DND-41 (cell line): Measurements from ENCODE around the gene LCT.

Experiments used
- ATAC-seq: fragments of 200-7000 bp; cut with Tn5 transposase; 3 replicates; pipeline ENCODE4 v1.9.1; 2021; ENCODE audit warnings: low read depth; ENCODE audit not compliant: insufficient read depth
- DNase-seq: peaks from one replicate; pipeline ENCODE4 v3.0.0-alpha.2; 2020
- H2AFZ ChIP-seq: 2 replicates; pipeline ENCODE4 v1.6.0; 2012; ENCODE audit warnings: low read depth, low read length
- H3K27ac ChIP-seq: 2 replicates; pipeline ENCODE4 v1.5.1; 2012; ENCODE audit warnings: low read length, inconsistent platforms
- H3K27me3 ChIP-seq: fragments of 200-600 bp; sonication (generic); 2 replicates; pipeline ENCODE4 v1.6.0; 2012; ENCODE audit warnings: low read length, mild to moderate bottlenecking, inconsistent platforms; ENCODE audit not compliant: insufficient read depth, poor library complexity
- H3K36me3 ChIP-seq: 2 replicates; pipeline ENCODE4 v1.5.1; 2012; ENCODE audit warnings: low read length, inconsistent platforms; ENCODE audit not compliant: insufficient read depth
- H3K4me1 ChIP-seq: 2 replicates; pipeline ENCODE4 v1.5.1; 2012; ENCODE audit warnings: mild to moderate bottlenecking, low read length; ENCODE audit not compliant: insufficient read depth
- H3K4me2 ChIP-seq: 2 replicates; pipeline ENCODE4 v1.6.0; 2012; ENCODE audit warnings: mild to moderate bottlenecking, moderate library complexity, low read length, inconsistent platforms; ENCODE audit not compliant: insufficient read depth
- H3K4me3 ChIP-seq, 2 experiments: fragments of 200-600 bp in 1 of 2; shearing (Covaris generic) in 1 of 2; 2 replicates each; pipeline ENCODE4 v1.5.1; 2012 to 2016; ENCODE audit warnings: inconsistent platforms in 2 of 2, low read length in 2 of 2, mild to moderate bottlenecking in 2 of 2, low read depth in 1 of 2, moderate library complexity in 1 of 2
- H3K79me2 ChIP-seq: 2 replicates; pipeline ENCODE4 v1.6.0; 2012; ENCODE audit warnings: low read length, inconsistent platforms; ENCODE audit not compliant: insufficient read depth
- H3K9ac ChIP-seq: 2 replicates; pipeline ENCODE4 v1.6.0; 2012; ENCODE audit warnings: low read depth, mild to moderate bottlenecking, inconsistent platforms, low read length, moderate library complexity
- H3K9me3 ChIP-seq: 2 replicates; pipeline ENCODE4 v1.5.1; 2012; ENCODE audit warnings: low read length, moderate library complexity, mild to moderate bottlenecking, inconsistent platforms; ENCODE audit not compliant: insufficient read depth, severe bottlenecking
- H4K20me1 ChIP-seq: 2 replicates; pipeline ENCODE4 v1.6.0; 2012; ENCODE audit warnings: low read length; ENCODE audit not compliant: insufficient read depth
- EZH2 ChIP-seq: IDR thresholded peaks from 3 replicates; pipeline ENCODE4 v1.6.1; 2012; ENCODE audit warnings: borderline replicate concordance, low read depth, mild to moderate bottlenecking, moderate library complexity, low read length, inconsistent platforms; ENCODE audit not compliant: severe bottlenecking
- TF ChIP-seq, protein P1 (sequence below): IDR thresholded peaks from 2 replicates; pipeline ENCODE4 v1.5.1; 2012; ENCODE audit warnings: borderline replicate concordance, low read length, moderate library complexity, mild to moderate bottlenecking; ENCODE audit not compliant: poor library complexity, severe bottlenecking; ENCODE audit errors: extremely low read depth

The LCT gene

DNA sequence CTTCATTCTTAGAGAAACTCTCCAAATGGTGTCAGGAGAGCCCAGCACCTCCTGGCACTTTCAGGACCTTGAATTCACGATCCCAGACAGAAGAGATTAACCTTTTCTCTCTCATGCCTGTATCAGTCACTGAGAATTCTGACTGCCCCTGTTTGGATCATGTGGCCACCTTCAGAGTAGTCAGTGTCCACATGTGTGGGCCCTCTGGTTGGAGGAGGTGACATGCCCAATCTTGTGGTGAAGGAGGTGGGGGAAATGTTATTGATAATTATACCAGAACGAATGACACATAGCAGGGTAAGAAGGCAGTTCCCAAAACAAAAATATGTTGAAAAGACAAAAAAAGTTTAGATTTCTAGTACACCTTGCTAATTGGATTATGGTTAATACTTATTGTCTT, 63.7 kb downstream of the LCT start:
- Histone ChIP-seq H3K79me2 (peaks cover 4% of the 10 kb centered on the region; the same call in 1 of the 2 replicates), H3K4me3 (no peak overlapping the region), H3K4me1 (no peaks in the 10 kb centered on the region), H3K27ac (no peak overlapping the region), H3K36me3 (peaks cover 93% of the 10 kb centered on the region), H3K9me3 (no peaks in the 10 kb centered on the region), H3K27me3 (no peaks in the 10 kb centered on the region), H2AFZ (no peak overlapping the region), H4K20me1 (no peaks in the 10 kb centered on the region), H3K9ac (no peak overlapping the region), H3K4me2 (no peak overlapping the region)
- no peak for DNase-seq
- ATAC-seq, result no peak
- TF ChIP-seq EZH2, result no peak
- TF ChIP-seq, protein P1, sequence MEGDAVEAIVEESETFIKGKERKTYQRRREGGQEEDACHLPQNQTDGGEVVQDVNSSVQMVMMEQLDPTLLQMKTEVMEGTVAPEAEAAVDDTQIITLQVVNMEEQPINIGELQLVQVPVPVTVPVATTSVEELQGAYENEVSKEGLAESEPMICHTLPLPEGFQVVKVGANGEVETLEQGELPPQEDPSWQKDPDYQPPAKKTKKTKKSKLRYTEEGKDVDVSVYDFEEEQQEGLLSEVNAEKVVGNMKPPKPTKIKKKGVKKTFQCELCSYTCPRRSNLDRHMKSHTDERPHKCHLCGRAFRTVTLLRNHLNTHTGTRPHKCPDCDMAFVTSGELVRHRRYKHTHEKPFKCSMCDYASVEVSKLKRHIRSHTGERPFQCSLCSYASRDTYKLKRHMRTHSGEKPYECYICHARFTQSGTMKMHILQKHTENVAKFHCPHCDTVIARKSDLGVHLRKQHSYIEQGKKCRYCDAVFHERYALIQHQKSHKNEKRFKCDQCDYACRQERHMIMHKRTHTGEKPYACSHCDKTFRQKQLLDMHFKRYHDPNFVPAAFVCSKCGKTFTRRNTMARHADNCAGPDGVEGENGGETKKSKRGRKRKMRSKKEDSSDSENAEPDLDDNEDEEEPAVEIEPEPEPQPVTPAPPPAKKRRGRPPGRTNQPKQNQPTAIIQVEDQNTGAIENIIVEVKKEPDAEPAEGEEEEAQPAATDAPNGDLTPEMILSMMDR, result no peak

DNA sequence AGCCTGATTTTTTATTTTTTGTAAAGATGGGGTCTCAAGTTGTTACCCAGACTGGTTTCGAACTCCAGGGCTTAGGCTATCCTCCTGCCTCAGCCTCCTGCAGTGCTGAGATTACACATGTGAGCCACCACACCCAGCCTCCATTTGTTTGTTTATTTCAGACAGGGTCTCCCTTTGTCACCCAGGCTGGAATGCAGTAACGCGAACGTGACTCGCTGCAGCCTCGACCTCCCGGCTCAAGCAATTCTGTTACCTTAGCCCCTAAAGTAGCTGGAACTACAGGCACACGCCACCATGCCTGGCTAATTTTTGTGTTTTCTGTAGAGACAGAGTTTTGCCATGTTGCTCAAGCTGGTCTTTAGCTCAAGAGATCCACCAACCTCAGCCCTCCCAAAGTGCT, 68.1 kb downstream of the LCT start:
- Histone ChIP-seq H3K9ac (no peak overlapping the region), H3K4me2 (no peak overlapping the region), H3K79me2 (peaks cover 29% of the 10 kb centered on the region), H3K36me3 (peaks cover 91% of the 10 kb centered on the region), H3K4me3 (no peak overlapping the region), H4K20me1 (peaks cover 4% of the 10 kb centered on the region; the same call in 1 of the 2 replicates), H3K27me3 (no peaks in the 10 kb centered on the region), H2AFZ (no peak overlapping the region), H3K27ac (no peak overlapping the region), H3K4me1 (no peaks in the 10 kb centered on the region), H3K9me3 (no peaks in the 10 kb centered on the region)
- DNase-seq, result no peak
- no peak for ATAC-seq
- TF ChIP-seq, protein P1, result no peak
- TF ChIP-seq EZH2, result no peak

DNA sequence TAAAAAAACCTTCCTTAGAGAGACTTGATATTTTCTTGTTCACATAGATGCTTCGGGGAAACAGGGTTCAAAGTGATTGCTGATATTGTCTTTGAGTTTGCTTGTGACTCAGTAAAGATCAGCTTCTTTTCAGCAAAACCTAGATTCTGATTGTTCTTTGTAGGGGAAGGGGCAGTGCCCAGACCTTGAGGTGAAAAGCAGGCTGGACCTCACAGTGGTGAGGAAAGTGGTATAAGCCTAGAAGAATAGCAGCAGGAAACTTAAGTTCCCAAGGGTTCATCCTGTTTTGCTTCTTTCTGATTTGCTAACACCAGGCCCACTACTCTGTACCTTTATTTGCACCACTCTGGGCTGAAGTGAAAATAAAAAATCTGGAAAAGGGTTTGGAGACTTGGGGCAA, 74.5 kb downstream of the LCT start:
- H3K4me3 ChIP-seq, result no peak overlapping the region
- H3K4me1 ChIP-seq, result no peaks in the 10 kb centered on the region
- ATAC-seq (no peak), DNase-seq (no peak)
- no peak overlapping the region for H3K9ac ChIP-seq
- no peaks in the 10 kb centered on the region for H3K9me3 ChIP-seq
- H2AFZ ChIP-seq, result no peak overlapping the region
- peaks cover 56% of the 10 kb centered on the region for H3K79me2 ChIP-seq
- peaks cover 92% of the 10 kb centered on the region for H3K36me3 ChIP-seq
- H3K27ac ChIP-seq, result no peak overlapping the region
- H4K20me1 ChIP-seq, result peaks cover 4% of the 10 kb centered on the region; the same call in 1 of the 2 replicates
- H3K27me3 ChIP-seq, result no peaks in the 10 kb centered on the region
- no peak overlapping the region for H3K4me2 ChIP-seq
- TF ChIP-seq, protein P1, result no peak
- TF ChIP-seq EZH2, result no peak

DNA sequence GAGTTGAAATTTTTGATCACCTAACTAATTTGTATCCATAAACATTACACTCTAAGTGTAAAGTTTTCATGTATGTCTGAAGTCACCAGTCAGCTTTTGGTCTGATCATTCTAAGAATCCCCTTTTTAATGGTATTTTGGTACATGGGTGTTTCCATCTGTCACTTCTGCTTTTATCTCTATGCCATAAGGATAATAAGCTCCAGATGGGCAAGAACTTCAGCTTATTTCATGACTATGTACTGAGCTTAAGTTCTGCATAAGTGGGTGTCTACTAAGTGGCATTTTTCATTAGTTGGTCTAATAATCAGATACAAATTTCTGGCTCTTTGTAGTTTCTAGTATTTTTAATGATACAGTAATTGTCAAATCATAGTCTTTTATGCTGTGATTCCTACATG, 75.0 kb downstream of the LCT start:
- Histone ChIP-seq H3K79me2 (peaks cover 56% of the 10 kb centered on the region), H3K9me3 (peaks cover 3% of the 10 kb centered on the region), H3K9ac (no peak overlapping the region), H2AFZ (no peak overlapping the region), H3K27ac (no peak overlapping the region), H3K4me1 (no peaks in the 10 kb centered on the region), H4K20me1 (no peaks in the 10 kb centered on the region; the same call in 1 of the 2 replicates), H3K4me3 (no peak overlapping the region), H3K27me3 (no peaks in the 10 kb centered on the region), H3K4me2 (no peak overlapping the region), H3K36me3 (peaks cover 92% of the 10 kb centered on the region)
- TF ChIP-seq EZH2, result no peak
- TF ChIP-seq, protein P1, result no peak
- DNase-seq, result no peak
- no peak for ATAC-seq
